Measurements from ENCODE around the gene THSD7A. TPM values are rescaled to one million over a fixed set of nuclear protein-coding genes. Genes with fewer than 3 reads are reported as not detected.

The THSD7A gene
- total and polyA plus RNA-seq, 10 of the 15 experiments (the other 5 are each of a cell fraction or from before 2014, with no cell fraction given): 0.03 to 0.09 (median 0.03) TPM; not detected in 7

- SMC1A ChIA-PET (ENCODE audit: uncharacterized antibody, unreplicated experiment): interaction anchor here (0.7 to 1.4 kb wide), 5 partner anchors 9 to 135 kb away, joined by 3 to 5 read pairs (median 3); no protein-coding TSS in a partner anchor
- RAD21 ChIA-PET (ENCODE audit: unreplicated experiment): no interaction called here
- intact Hi-C loops (cut with micrococcal nuclease; ENCODE audit: unreplicated experiment): no loop called here
- Histone ChIP-seq H3K27ac (ENCODE audit: control insufficient read depth, insufficient read depth) (no peak overlapping the region), H3K4me2 (ENCODE audit: control insufficient read depth, insufficient read depth) (no peak overlapping the region), H3K36me3 (ENCODE audit: control insufficient read depth in 2 of 2, insufficient read depth in 2 of 2, low read length in 1 of 2) (no peaks in the 10 kb centered on the region), H3K9ac (ENCODE audit: control insufficient read depth, insufficient read depth, low read length) (no peak overlapping the region), H3K4me3 (no peak overlapping the region), H2AFZ (ENCODE audit: control insufficient read depth, low read depth, low read length) (no peak overlapping the region), H3K4me1 (ENCODE audit: control insufficient read depth, insufficient read depth, low read length) (no peaks in the 10 kb centered on the region), H4K20me1 (ENCODE audit: control insufficient read depth, insufficient read depth) (no peaks in the 10 kb centered on the region), H3K27me3 (replicated peaks in 1 of 2; ENCODE audit: control insufficient read depth in 2 of 2, insufficient read depth in 2 of 2, low read length in 1 of 2) (no peaks in the 10 kb centered on the region; a peak in 1 of 4 replicates), H3K79me2 (ENCODE audit: control insufficient read depth, insufficient read depth, low read length) (no peaks in the 10 kb centered on the region), H3K9me3 (replicated peaks; ENCODE audit: control insufficient read depth, insufficient read depth, low read length) (no peaks in the 10 kb centered on the region)
- no TSS peak for BruUV-seq (replicated peaks)
- 0% methylated on average over 2 of the region's 2 CpGs for WGBS (ENCODE audit: insufficient coverage, insufficient replicate concordance, low lambda C conversion rate, missing lambda C conversion rate)
- TF ChIP-seq SUPT20H (IDR thresholded peaks at IDR 0.05; ENCODE audit: borderline replicate concordance, control insufficient read depth, low read depth, low read length) (no peak), BCLAF1 (IDR thresholded peaks at IDR 0.05) (no peak), PAX8 (IDR thresholded peaks at IDR 0.05) (no peak), MEF2A (IDR thresholded peaks at IDR 0.05; ENCODE audit: insufficient read depth, low read depth, low read length) (no peak)
- TF ChIP-seq, protein P1, sequence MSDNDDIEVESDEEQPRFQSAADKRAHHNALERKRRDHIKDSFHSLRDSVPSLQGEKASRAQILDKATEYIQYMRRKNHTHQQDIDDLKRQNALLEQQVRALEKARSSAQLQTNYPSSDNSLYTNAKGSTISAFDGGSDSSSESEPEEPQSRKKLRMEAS (IDR thresholded peaks at IDR 0.05; ENCODE audit: low read depth, low read length): no peak
- TF ChIP-seq, protein P2, sequence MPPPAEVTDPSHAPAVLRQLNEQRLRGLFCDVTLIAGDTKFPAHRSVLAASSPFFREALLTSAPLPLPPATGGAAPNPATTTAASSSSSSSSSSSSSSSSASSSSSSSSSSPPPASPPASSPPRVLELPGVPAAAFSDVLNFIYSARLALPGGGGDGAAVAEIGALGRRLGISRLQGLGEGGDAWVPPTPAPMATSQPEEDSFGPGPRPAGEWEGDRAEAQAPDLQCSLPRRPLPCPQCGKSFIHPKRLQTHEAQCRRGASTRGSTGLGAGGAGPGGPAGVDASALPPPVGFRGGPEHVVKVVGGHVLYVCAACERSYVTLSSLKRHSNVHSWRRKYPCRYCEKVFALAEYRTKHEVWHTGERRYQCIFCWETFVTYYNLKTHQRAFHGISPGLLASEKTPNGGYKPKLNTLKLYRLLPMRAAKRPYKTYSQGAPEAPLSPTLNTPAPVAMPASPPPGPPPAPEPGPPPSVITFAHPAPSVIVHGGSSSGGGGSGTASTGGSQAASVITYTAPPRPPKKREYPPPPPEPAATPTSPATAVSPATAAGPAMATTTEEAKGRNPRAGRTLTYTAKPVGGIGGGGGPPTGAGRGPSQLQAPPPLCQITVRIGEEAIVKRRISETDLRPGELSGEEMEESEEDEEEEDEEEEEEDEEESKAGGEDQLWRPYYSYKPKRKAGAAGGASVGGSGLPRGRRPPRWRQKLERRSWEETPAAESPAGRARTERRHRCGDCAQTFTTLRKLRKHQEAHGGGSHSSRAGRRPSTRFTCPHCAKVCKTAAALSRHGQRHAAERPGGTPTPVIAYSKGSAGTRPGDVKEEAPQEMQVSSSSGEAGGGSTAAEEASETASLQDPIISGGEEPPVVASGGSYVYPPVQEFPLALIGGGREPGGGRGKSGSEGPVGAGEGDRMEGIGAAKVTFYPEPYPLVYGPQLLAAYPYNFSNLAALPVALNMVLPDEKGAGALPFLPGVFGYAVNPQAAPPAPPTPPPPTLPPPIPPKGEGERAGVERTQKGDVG (CRISPR knock-in tag; IDR thresholded peaks at IDR 0.05): no peak
- POLR2A ChIA-PET: no interaction called here
- in situ Hi-C loops (cut with MboI): loop anchor here (10.0 to 25.0 kb wide), 2 partner anchors 131 to 408 kb away; a partner anchor contains a TSS
- DNase-seq (ENCODE audit: low read depth, low spot score): no peak
- CTCF ChIA-PET: interaction anchor here (0.8 to 2.1 kb wide), 5 partner anchors 9 to 708 kb away, joined by 3 to 7 read pairs (median 3); no protein-coding TSS in a partner anchor
- FAIRE-seq: no peak
- no peak for ATAC-seq
These were observed 486.4 kb downstream of the THSD7A start for GRCh38 chr7:11345621-11346020.
